ENCODE data around the gene MSRB2.
A peak's percentile ranks its signal among the peaks of the same experiment; 100 is the strongest.

Gene MSRB2

GRCh38 chr10:23120001-23120934 lies 24.9 kb downstream of the MSRB2 start:
- ATAC-seq, result peak; percentile 26; the same call in 1 of the 3 replicates
- no peak for TF ChIP-seq ZNF70 (CRISPR knock-in tag; IDR thresholded peaks at IDR 0.05)
- peak; percentile 42; the same call in 1 of the 2 replicates for TF ChIP-seq ZNF565 (CRISPR knock-in tag; conservative IDR thresholded peaks at IDR 0.05; ENCODE audit: low read depth)
- peak; percentile 24; the same call in 1 of the 2 replicates for TF ChIP-seq CREB5 (CRISPR knock-in tag; IDR thresholded peaks at IDR 0.05; ENCODE audit: low read depth)
- 0 out of 2 replicates have a peak, but pooled peaks have one; percentile 48 for TF ChIP-seq ISL1 (CRISPR knock-in tag; IDR thresholded peaks at IDR 0.05)
- no peak for TF ChIP-seq POU6F1 (CRISPR knock-in tag; IDR thresholded peaks at IDR 0.05; ENCODE audit: borderline replicate concordance, low read depth)
- TF ChIP-seq ZNF8 (CRISPR knock-in tag; IDR thresholded peaks at IDR 0.05), result no peak
- no peak for TF ChIP-seq BACH2 (CRISPR knock-in tag; IDR thresholded peaks at IDR 0.05; ENCODE audit: borderline replicate concordance)
- no peak for TF ChIP-seq ESRRG (CRISPR knock-in tag; IDR thresholded peaks at IDR 0.05)
- no peak for TF ChIP-seq ZC3H10 (CRISPR knock-in tag; IDR thresholded peaks at IDR 0.05)
- no peak for TF ChIP-seq SNAI2 (CRISPR knock-in tag; IDR thresholded peaks at IDR 0.05)
- peak; percentile 88 for TF ChIP-seq TCF4 (CRISPR knock-in tag; IDR thresholded peaks at IDR 0.05; ENCODE audit: borderline replicate concordance)
- peak; percentile 18; the same call in 1 of the 2 replicates for TF ChIP-seq PATZ1 (CRISPR knock-in tag; IDR thresholded peaks at IDR 0.05; ENCODE audit: borderline replicate concordance)
- no peak for TF ChIP-seq CSDC2 (CRISPR knock-in tag; IDR thresholded peaks at IDR 0.05)
- TF ChIP-seq ZFP3 (CRISPR knock-in tag; IDR thresholded peaks at IDR 0.05), result no peak

GRCh38 chr10:23121135-23121534 lies 25.8 kb downstream of the MSRB2 start:
- no peak for ATAC-seq
- TF ChIP-seq GLIS3 (CRISPR knock-in tag; IDR thresholded peaks at IDR 0.05) (no peak), ARNTL (CRISPR knock-in tag; IDR thresholded peaks at IDR 0.05; ENCODE audit: borderline replicate concordance, low read depth) (no peak), ZFP30 (CRISPR knock-in tag; IDR thresholded peaks at IDR 0.05) (no peak), PATZ1 (CRISPR knock-in tag; IDR thresholded peaks at IDR 0.05; ENCODE audit: borderline replicate concordance) (no peak), SNAI2 (CRISPR knock-in tag; IDR thresholded peaks at IDR 0.05) (no peak), ISL1 (CRISPR knock-in tag; IDR thresholded peaks at IDR 0.05) (no peak), BACH2 (CRISPR knock-in tag; IDR thresholded peaks at IDR 0.05; ENCODE audit: borderline replicate concordance) (no peak), TCF4 (CRISPR knock-in tag; IDR thresholded peaks at IDR 0.05; ENCODE audit: borderline replicate concordance) (no peak)

GRCh38 chr10:23136462-23136861 lies 41.1 kb downstream of the MSRB2 start:
- TF ChIP-seq TSHZ2 (CRISPR knock-in tag; IDR thresholded peaks at IDR 0.05) (no peak), ZNF565 (CRISPR knock-in tag; conservative IDR thresholded peaks at IDR 0.05; ENCODE audit: low read depth) (no peak), SNAI2 (CRISPR knock-in tag; IDR thresholded peaks at IDR 0.05) (no peak)
- no peak for ATAC-seq

All from SK-N-SH treated with all-trans-retinoic acid at 6 μM for 48 hours (cell line).